HEK293T (cell line): ENCODE measurements around the gene MORN2.

Source experiments
- BHLHE40 ChIP-seq: fragments of 450-650 bp; IDR thresholded peaks from 2 replicates; pipeline ENCODE4 v1.6.1; 2016; ENCODE audit warnings: mild to moderate bottlenecking, moderate library complexity, borderline replicate concordance
- CTBP1 ChIP-seq: fragments of 450-650 bp; IDR thresholded peaks from 2 replicates; pipeline ENCODE4 v1.6.1; 2016; ENCODE audit warnings: borderline replicate concordance
- ELF4 ChIP-seq: fragments of 450-650 bp; IDR thresholded peaks from 2 replicates; pipeline ENCODE4 v1.6.1; 2017; ENCODE audit warnings: antibody characterized with exemption
- FOXA1 ChIP-seq: fragments of 450-650 bp; IDR thresholded peaks from 2 replicates; pipeline ENCODE4 v1.6.1; 2016; ENCODE audit warnings: mild to moderate bottlenecking
- FOXK2 ChIP-seq: fragments of 450-650 bp; IDR thresholded peaks from 2 replicates; pipeline ENCODE4 v1.6.1; 2016; ENCODE audit warnings: mild to moderate bottlenecking
- FOXM1 ChIP-seq: fragments of 450-650 bp; IDR thresholded peaks from 2 replicates; pipeline ENCODE4 v1.6.1; 2017; ENCODE audit warnings: mild to moderate bottlenecking, borderline replicate concordance
- HDGF ChIP-seq: fragments of 450-650 bp; IDR thresholded peaks from 2 replicates; pipeline ENCODE4 v1.6.1; 2017; ENCODE audit warnings: antibody characterized with exemption, borderline replicate concordance
- LEF1 ChIP-seq: fragments of 450-650 bp; IDR thresholded peaks from 2 replicates; pipeline ENCODE4 v1.6.1; 2017; ENCODE audit warnings: mild to moderate bottlenecking, borderline replicate concordance
- PKNOX1 ChIP-seq: fragments of 450-650 bp; IDR thresholded peaks from 2 replicates; pipeline ENCODE4 v1.6.1; 2016
- SP1 ChIP-seq: fragments of 450-650 bp; IDR thresholded peaks from 2 replicates; pipeline ENCODE4 v1.6.1; 2017
- SUZ12 ChIP-seq: fragments of 450-650 bp; IDR thresholded peaks from 2 replicates; pipeline ENCODE4 v1.6.1; 2016; ENCODE audit warnings: mild to moderate bottlenecking
- TARDBP ChIP-seq: fragments of 450-650 bp; IDR thresholded peaks from 2 replicates; pipeline ENCODE4 v1.6.1; 2016
- ZNF384 ChIP-seq: fragments of 450-650 bp; IDR thresholded peaks from 2 replicates; pipeline ENCODE4 v1.6.1; 2016

- TF ChIP-seq TARDBP: no peak
- no peak for TF ChIP-seq HDGF
- TF ChIP-seq ELF4: no peak
- TF ChIP-seq FOXA1: no peak
- no peak for TF ChIP-seq CTBP1
- TF ChIP-seq ZNF384: no peak
- TF ChIP-seq SUZ12: no peak
- no peak for TF ChIP-seq SP1
- TF ChIP-seq FOXK2: no peak
- no peak for TF ChIP-seq BHLHE40
- no peak for TF ChIP-seq PKNOX1
- TF ChIP-seq LEF1: no peak
- TF ChIP-seq FOXM1: no peak
These were observed 4.3 kb upstream of the MORN2 start for GRCh38 chr2:38871432-38871831.
